Gastrocnemius medialis (tissue), 4 donors: ENCODE results near the gene ARID1B.

ENCODE experiments used
- POLR2A ChIP-seq, 2 donors: fragments of 450-650 bp; IDR thresholded peaks; one replicate each; pipeline ENCODE4 v1.6.1; 2017; ENCODE audit warnings: antibody characterized with exemption in 2 of 2, mild to moderate bottlenecking in 2 of 2, moderate library complexity in 2 of 2
- TF ChIP-seq, protein P1 (sequence below), 5 experiments: fragments of 450-650 bp in 3 of 5; fragments of 200-600 bp in 2 of 5; sonication (generic) in 2 of 5; IDR thresholded peaks in 4 of 5; conservative IDR thresholded peaks in 1 of 5; 1 replicate in 4 of 5; 2 replicates in 1 of 5; pipeline ENCODE4 v1.5.1; 2016 to 2019; ENCODE audit warnings: antibody characterized with exemption in 5 of 5, mild to moderate bottlenecking in 3 of 5, moderate library complexity in 3 of 5

DNA sequence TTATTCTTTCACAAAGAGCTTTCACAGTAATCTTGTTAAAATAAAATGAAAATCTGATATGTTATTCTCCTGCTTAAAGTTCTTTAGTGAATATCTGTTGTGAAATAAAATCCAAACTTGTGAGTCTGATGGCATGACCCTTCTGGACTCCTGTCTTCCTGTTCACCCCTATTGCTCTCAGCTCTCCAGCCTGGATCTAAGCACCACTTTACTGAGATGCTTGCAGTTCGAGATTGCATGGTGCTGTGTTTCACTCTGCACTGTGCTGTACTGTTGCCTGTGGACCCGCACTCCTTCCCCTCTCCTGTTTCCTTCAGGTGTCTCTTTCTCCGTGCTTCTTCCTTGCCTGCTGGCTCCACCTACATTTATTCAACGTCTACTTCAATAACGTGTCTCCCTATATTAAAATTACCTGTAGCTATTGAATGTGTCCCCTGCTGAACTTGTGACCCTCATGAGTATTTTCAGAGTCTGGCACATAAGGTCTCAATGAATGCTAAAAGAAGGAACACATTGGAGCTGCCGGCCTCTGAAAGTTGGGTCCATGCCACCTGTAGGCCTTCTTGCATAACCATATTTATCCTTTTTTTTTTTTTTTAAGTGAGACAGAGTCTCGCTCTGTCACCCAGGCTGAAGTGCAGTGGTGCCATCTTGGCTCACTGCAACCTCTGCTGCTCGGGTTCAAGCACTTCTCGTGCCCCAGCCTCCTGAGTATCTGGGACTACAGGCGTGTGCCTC, 100.1 kb downstream of the ARID1B start:
- TF ChIP-seq, protein P1, sequence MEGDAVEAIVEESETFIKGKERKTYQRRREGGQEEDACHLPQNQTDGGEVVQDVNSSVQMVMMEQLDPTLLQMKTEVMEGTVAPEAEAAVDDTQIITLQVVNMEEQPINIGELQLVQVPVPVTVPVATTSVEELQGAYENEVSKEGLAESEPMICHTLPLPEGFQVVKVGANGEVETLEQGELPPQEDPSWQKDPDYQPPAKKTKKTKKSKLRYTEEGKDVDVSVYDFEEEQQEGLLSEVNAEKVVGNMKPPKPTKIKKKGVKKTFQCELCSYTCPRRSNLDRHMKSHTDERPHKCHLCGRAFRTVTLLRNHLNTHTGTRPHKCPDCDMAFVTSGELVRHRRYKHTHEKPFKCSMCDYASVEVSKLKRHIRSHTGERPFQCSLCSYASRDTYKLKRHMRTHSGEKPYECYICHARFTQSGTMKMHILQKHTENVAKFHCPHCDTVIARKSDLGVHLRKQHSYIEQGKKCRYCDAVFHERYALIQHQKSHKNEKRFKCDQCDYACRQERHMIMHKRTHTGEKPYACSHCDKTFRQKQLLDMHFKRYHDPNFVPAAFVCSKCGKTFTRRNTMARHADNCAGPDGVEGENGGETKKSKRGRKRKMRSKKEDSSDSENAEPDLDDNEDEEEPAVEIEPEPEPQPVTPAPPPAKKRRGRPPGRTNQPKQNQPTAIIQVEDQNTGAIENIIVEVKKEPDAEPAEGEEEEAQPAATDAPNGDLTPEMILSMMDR (IDR thresholded peaks at IDR 0.05 in 4 of 5, conservative IDR thresholded peaks at IDR 0.05 in 1 of 5) = no peak
- TF ChIP-seq POLR2A (IDR thresholded peaks at IDR 0.05) = no peak
